ENCODE results near the gene ABITRAM. TPM values are rescaled to one million over a fixed set of nuclear protein-coding genes. Genes with fewer than 3 reads are reported as not detected.

The ABITRAM gene
- total and polyA plus RNA-seq, 2 of the 13 experiments (the other 11 are each of a cell fraction or from before 2014, with no cell fraction given), result 10.2 to 21.6 TPM

DNA sequence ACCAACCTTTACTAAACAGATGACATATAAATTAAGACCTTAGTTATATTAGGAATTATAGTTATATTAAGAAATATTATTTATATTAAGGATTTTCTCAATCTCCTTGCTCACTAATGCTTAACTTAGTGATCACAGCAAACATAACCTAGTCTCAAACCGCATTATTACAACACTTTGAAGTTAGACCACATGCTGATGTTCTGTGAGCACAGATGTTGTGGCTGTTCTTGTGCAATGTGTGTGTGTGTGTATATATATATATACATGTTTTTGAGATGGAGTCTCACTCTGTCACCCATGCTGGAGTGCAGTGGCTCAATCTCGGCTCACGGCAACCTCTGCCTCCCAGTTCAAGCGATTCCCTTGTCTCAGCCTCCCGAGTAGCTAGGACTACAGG, 20.8 kb upstream of the ABITRAM start:
- H3K36me3 ChIP-seq (replicated peaks in 1 of 2; ENCODE audit: control insufficient read depth in 1 of 2, insufficient read depth in 2 of 2, low read length in 2 of 2), result peaks cover 26 to 83% of the 10 kb centered on the region in 2 experiments
- H3K79me2 ChIP-seq (ENCODE audit: insufficient read depth, low read length), result peaks cover 5% of the 10 kb centered on the region
- no peaks in the 10 kb centered on the region for H3K27me3 ChIP-seq (ENCODE audit: control insufficient read depth in 1 of 2, insufficient read depth in 2 of 2, low read length in 2 of 2)
- no TSS peak for BruUV-seq (replicated peaks)
- 97% methylated on average over 5 of the region's 5 CpGs for WGBS (ENCODE audit: low lambda C conversion rate)
- H3K4me1 ChIP-seq (ENCODE audit: insufficient read depth, low read length), result peaks cover 9% of the 10 kb centered on the region
- H3K4me2 ChIP-seq (ENCODE audit: low read depth, low read length), result no peak overlapping the region
- no peak overlapping the region for H2AFZ ChIP-seq (ENCODE audit: low read length)
- DNase-seq (ENCODE audit: low spot score) (no peak), FAIRE-seq (no peak), ATAC-seq (no peak)
- no peak for TF ChIP-seq RFXAP (CRISPR knock-in tag; IDR thresholded peaks at IDR 0.05; ENCODE audit: borderline replicate concordance)
- no peak for TF ChIP-seq NR2F6 (IDR thresholded peaks at IDR 0.05)
- TF ChIP-seq NR2F6 (CRISPR knock-in tag; IDR thresholded peaks at IDR 0.05), result no peak
- no peak for TF ChIP-seq RBM22 (optimal IDR thresholded peaks at IDR 0.05; ENCODE audit: low read length)
- TF ChIP-seq TARDBP (CRISPR knock-in tag; IDR thresholded peaks at IDR 0.05), result no peak
- no peak for TF ChIP-seq CENPX (CRISPR knock-in tag; IDR thresholded peaks at IDR 0.05)
- no peak for TF ChIP-seq ZBTB1 (CRISPR knock-in tag; IDR thresholded peaks at IDR 0.05; ENCODE audit: borderline replicate concordance)
- TF ChIP-seq CC2D1A (CRISPR knock-in tag; IDR thresholded peaks at IDR 0.05), result no peak
- no peak for TF ChIP-seq SMAD3 (CRISPR knock-in tag; IDR thresholded peaks at IDR 0.05)
- TF ChIP-seq EHMT2 (IDR thresholded peaks at IDR 0.05; ENCODE audit: borderline replicate concordance, low read depth, low read length), result no peak
- no peak for TF ChIP-seq ZNF816 (CRISPR knock-in tag; IDR thresholded peaks at IDR 0.05; ENCODE audit: borderline replicate concordance)
- in situ Hi-C loops (cut with HindIII; ENCODE audit: extremely low pct_ligation_motif_present, low pct_unique_long_range_greater_than_20kb) (no loop called here), intact Hi-C loops (cut with micrococcal nuclease; ENCODE audit: unreplicated experiment) (no loop called here)
- H4K20me1 ChIP-seq (ENCODE audit: insufficient read depth, low read length), result no peaks in the 10 kb centered on the region
- ChIA-PET CTCF (ENCODE audit: low intra/inter-chr PET ratio, low total read pairs) (no interaction called here), POLR2A (no interaction called here)
- H3K4me3 ChIP-seq (replicated peaks in 1 of 3; ENCODE audit: insufficient read depth in 1 of 3, low read depth in 2 of 3, low read length in 3 of 3), result no peak overlapping the region
- no peak overlapping the region for H3K9ac ChIP-seq (ENCODE audit: insufficient read depth, low read depth, low read length)
- no peak overlapping the region for H3K27ac ChIP-seq (ENCODE audit: extremely low read length, insufficient read depth, low read length)
- no peaks in the 10 kb centered on the region for H3K9me3 ChIP-seq (ENCODE audit: low read length)

DNA sequence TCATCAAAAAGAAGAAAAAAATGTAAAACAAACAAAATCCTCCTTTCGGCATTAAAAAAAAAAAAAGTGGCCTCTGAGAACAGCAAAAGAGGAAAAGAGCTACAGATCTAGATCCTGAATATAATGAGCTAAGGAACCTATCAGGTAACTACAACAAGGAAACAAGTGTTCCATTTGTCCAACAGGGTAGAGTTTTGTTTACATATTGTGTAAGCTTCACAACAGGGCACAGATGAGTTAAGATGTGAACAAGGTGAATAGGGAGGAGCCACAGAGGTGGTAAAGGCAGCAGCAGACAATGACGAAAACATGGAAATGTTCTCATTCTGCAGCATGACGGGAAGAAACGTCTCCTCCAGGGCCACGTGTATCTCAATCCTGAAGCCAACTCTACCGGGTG, 14.7 kb upstream of the ABITRAM start:
- ChIA-PET POLR2A (interaction anchor here (2.8 kb wide), 1 partner anchor 34 kb away, joined by 12 read pairs; no protein-coding TSS in a partner anchor), CTCF (ENCODE audit: low intra/inter-chr PET ratio, low total read pairs) (no interaction called here)
- ATAC-seq, result peak; percentile 90
- Histone ChIP-seq H3K9me3 (ENCODE audit: low read length) (no peaks in the 10 kb centered on the region), H3K4me3 (replicated peaks in 1 of 3; ENCODE audit: insufficient read depth in 1 of 3, low read depth in 2 of 3, low read length in 3 of 3) (no peak overlapping the region), H3K79me2 (ENCODE audit: insufficient read depth, low read length) (peaks cover 9% of the 10 kb centered on the region), H4K20me1 (ENCODE audit: insufficient read depth, low read length) (no peaks in the 10 kb centered on the region), H3K27ac (ENCODE audit: extremely low read length, insufficient read depth, low read length) (peak overlapping the region; percentile 32), H3K4me1 (ENCODE audit: insufficient read depth, low read length) (peaks cover 23% of the 10 kb centered on the region), H3K9ac (ENCODE audit: insufficient read depth, low read depth, low read length) (no peak overlapping the region; the same call in 1 of the 2 replicates), H2AFZ (ENCODE audit: low read length) (no peak overlapping the region), H3K27me3 (ENCODE audit: control insufficient read depth in 1 of 2, insufficient read depth in 2 of 2, low read length in 2 of 2) (no peaks in the 10 kb centered on the region), H3K36me3 (replicated peaks in 1 of 2; ENCODE audit: control insufficient read depth in 1 of 2, insufficient read depth in 2 of 2, low read length in 2 of 2) (peaks cover 25 to 74% of the 10 kb centered on the region in 2 experiments), H3K4me2 (ENCODE audit: low read depth, low read length) (no peak overlapping the region)
- FAIRE-seq, result peak; percentile 63
- intact Hi-C loops (cut with micrococcal nuclease; ENCODE audit: unreplicated experiment) (loop anchor here (2.0 kb wide), 1 partner anchor 13 kb away; no protein-coding TSS in a partner anchor), in situ Hi-C loops (cut with HindIII; ENCODE audit: extremely low pct_ligation_motif_present, low pct_unique_long_range_greater_than_20kb) (no loop called here)
- WGBS (ENCODE audit: low lambda C conversion rate), result 61% methylated on average over 6 of the region's 6 CpGs
- DNase-seq (ENCODE audit: low spot score), result peak; percentile 67
- BruUV-seq (replicated peaks), result no TSS peak
- TF ChIP-seq ZBTB20 (CRISPR knock-in tag; IDR thresholded peaks at IDR 0.05; ENCODE audit: borderline replicate concordance, low read depth) (no peak), CEBPB (IDR thresholded peaks at IDR 0.05; ENCODE audit: borderline replicate concordance, low read depth, low read length) (peak; percentile 81; the same call in 1 of the 2 replicates), JUND (CRISPR knock-in tag; IDR thresholded peaks at IDR 0.05) (no peak), KLF6 (CRISPR knock-in tag; IDR thresholded peaks at IDR 0.05) (no peak), KAT8 (CRISPR knock-in tag; IDR thresholded peaks at IDR 0.05) (0 out of 2 replicates have a peak, but pooled peaks have one; percentile 19), ZSCAN5A (CRISPR knock-in tag; IDR thresholded peaks at IDR 0.05; ENCODE audit: borderline replicate concordance) (no peak)
